IMR-90 (cell line): ENCODE results near the gene ATRNL1. TPM values are rescaled to one million over a fixed set of nuclear protein-coding genes. Genes with fewer than 3 reads are reported as not detected.
"Not testable (repeated sequence)": the region's sequence is repeated elsewhere in the genome, so short reads cannot be mapped to it uniquely, and the experiment has no call there.

ENCODE experiments used
- ATAC-seq: fragments of 200-7000 bp; cut with Tn5 transposase; 2 replicates; pipeline ENCODE4 v1.9.1; 2020; ENCODE audit warnings: low read depth, mild to moderate bottlenecking, moderate library complexity
- BruUV-seq: library from RNA; stranded (reverse); fragments of 400-500 nt; replicated peaks from 2 replicates; lab custom pipeline; 2021; lab: Mats Ljungman, UMichigan
- CTCF ChIA-PET: fragments of 300-600 bp; formaldehyde crosslinking; extraction: SDS; loops from one replicate; lab custom pipeline; 2021; ENCODE audit warnings: antibody characterized with exemption; lab: Yijun Ruan, JAX
- POLR2A ChIA-PET: fragments of 300-600 bp; sonication (Branson Sonifier 250); formaldehyde crosslinking; loops from one replicate; lab custom pipeline; 2022; ENCODE audit warnings: antibody characterized with exemption; ENCODE audit not compliant: unreplicated experiment; lab: Charles Lee
- DNase-seq: peaks from one replicate; pipeline ENCODE4 v3.0.0; 2013
- H2AFZ ChIP-seq: replicated peaks from 2 replicates; pipeline ENCODE3; 2013; ENCODE audit warnings: low read length, mild to moderate bottlenecking; ENCODE audit not compliant: poor library complexity
- H2AK5ac ChIP-seq: 2 replicates; pipeline ENCODE4 v1.6.1; 2013; ENCODE audit warnings: low read depth, low read length, inconsistent platforms
- H2AK9ac ChIP-seq: replicated peaks from 2 replicates; pipeline ENCODE3; 2013; ENCODE audit warnings: mild to moderate bottlenecking, low read depth, low read length, moderate library complexity; ENCODE audit not compliant: poor library complexity
- H2BK120ac ChIP-seq: 2 replicates; pipeline ENCODE4 v1.6.1; 2013; ENCODE audit warnings: low read depth, low read length, inconsistent platforms
- H2BK15ac ChIP-seq: 3 replicates; pipeline ENCODE4 v1.6.1; 2013; ENCODE audit warnings: low read depth, low read length, inconsistent platforms
- H2BK20ac ChIP-seq: 2 replicates; pipeline ENCODE4 v1.6.1; 2013; ENCODE audit warnings: low read depth, mild to moderate bottlenecking, inconsistent platforms, low read length, moderate library complexity
- H2BK5ac ChIP-seq: 2 replicates; pipeline ENCODE4 v1.6.1; 2013; ENCODE audit warnings: mild to moderate bottlenecking, low read depth, low read length, inconsistent platforms; ENCODE audit not compliant: poor library complexity, severe bottlenecking
- H3K14ac ChIP-seq: replicated peaks from 2 replicates; pipeline ENCODE4 v1.6.1; 2013; ENCODE audit warnings: low read depth, low read length, inconsistent platforms
- H3K18ac ChIP-seq: 2 replicates; pipeline ENCODE4 v1.6.1; 2013; ENCODE audit warnings: low read depth, low read length, control low read depth
- H3K23ac ChIP-seq: 2 replicates; pipeline ENCODE4 v1.6.1; 2013; ENCODE audit warnings: low read depth, low read length, inconsistent platforms
- H3K27ac ChIP-seq: 2 replicates; pipeline ENCODE4 v1.5.1; 2013; ENCODE audit warnings: mild to moderate bottlenecking, control low read depth, low read length; ENCODE audit not compliant: insufficient read depth
- H3K27me3 ChIP-seq: 2 replicates; pipeline ENCODE4 v1.6.1; 2013; ENCODE audit warnings: low read length; ENCODE audit not compliant: control insufficient read depth, insufficient read depth
- H3K36me3 ChIP-seq: 2 replicates; pipeline ENCODE4 v1.6.1; 2013; ENCODE audit warnings: low read length, mixed read lengths; ENCODE audit not compliant: control insufficient read depth, insufficient read depth
- H3K4ac ChIP-seq: 2 replicates; pipeline ENCODE4 v1.6.1; 2013; ENCODE audit warnings: low read depth, low read length, inconsistent platforms
- H3K4me1 ChIP-seq: 2 replicates; pipeline ENCODE4 v1.6.1; 2013; ENCODE audit warnings: low read length, mixed read lengths; ENCODE audit not compliant: control insufficient read depth, insufficient read depth
- H3K4me2 ChIP-seq: 2 replicates; pipeline ENCODE4 v1.6.1; 2013; ENCODE audit warnings: low read depth, mild to moderate bottlenecking, control low read depth, low read length, moderate library complexity
- H3K4me3 ChIP-seq: 2 replicates; pipeline ENCODE4 v1.5.1; 2013; ENCODE audit warnings: low read depth, mild to moderate bottlenecking, control low read depth, low read length, moderate library complexity; ENCODE audit not compliant: insufficient read depth
- H3K56ac ChIP-seq: 2 replicates; pipeline ENCODE4 v1.6.1; 2013; ENCODE audit warnings: low read length, inconsistent platforms; ENCODE audit not compliant: insufficient read depth; ENCODE audit errors: extremely low read depth
- H3K79me1 ChIP-seq, 2 experiments: 2 replicates each; pipeline ENCODE4 v1.6.1; 2013; ENCODE audit warnings: low read length in 2 of 2, inconsistent platforms in 1 of 2, low read depth in 1 of 2
- H3K9ac ChIP-seq: 2 replicates; pipeline ENCODE4 v1.6.1; 2013; ENCODE audit warnings: low read depth, low read length, control low read depth
- H3K9me1 ChIP-seq: 2 replicates; pipeline ENCODE4 v1.6.1; 2013; ENCODE audit warnings: low read length, inconsistent platforms; ENCODE audit not compliant: insufficient read depth
- H3K9me3 ChIP-seq: 2 replicates; pipeline ENCODE4 v1.6.1; 2013; ENCODE audit warnings: low read length; ENCODE audit not compliant: control insufficient read depth, insufficient read depth
- H4K20me1 ChIP-seq: 2 replicates; pipeline ENCODE4 v1.6.1; 2013; ENCODE audit warnings: low read length, inconsistent platforms; ENCODE audit not compliant: insufficient read depth
- H4K5ac ChIP-seq: 2 replicates; pipeline ENCODE4 v1.6.1; 2013; ENCODE audit warnings: mild to moderate bottlenecking, low read depth, low read length, control low read depth
- H4K8ac ChIP-seq, 2 experiments: 2 replicates each; pipeline ENCODE4 v1.6.1; 2013; ENCODE audit warnings: low read depth in 2 of 2, low read length in 2 of 2, control low read depth in 1 of 2, inconsistent platforms in 1 of 2
- H4K91ac ChIP-seq: 2 replicates; pipeline ENCODE4 v1.6.1; 2013; ENCODE audit warnings: low read depth, low read length, inconsistent platforms; ENCODE audit not compliant: insufficient read depth
- CHD1 ChIP-seq: IDR thresholded peaks from 2 replicates; pipeline ENCODE4 v1.6.1; 2012; ENCODE audit warnings: low read depth, low read length, improper control_type of control experiment
- CTCF ChIP-seq: conservative IDR thresholded peaks from 2 replicates; pipeline ENCODE4 v1.5.1; 2012; ENCODE audit warnings: mild to moderate bottlenecking, low read depth, low read length, improper control_type of control experiment
- FOS ChIP-seq: fragments of 150-350 bp; IDR thresholded peaks from 2 replicates; pipeline ENCODE4 v1.6.1; 2016; ENCODE audit warnings: low read depth, low read length
- MAZ ChIP-seq: IDR thresholded peaks from 2 replicates; pipeline ENCODE4 v1.6.1; 2012; ENCODE audit warnings: low read depth, mild to moderate bottlenecking, low read length, improper control_type of control experiment, moderate library complexity, borderline replicate concordance
- NFE2L2 ChIP-seq: fragments of 150-350 bp; IDR thresholded peaks from 2 replicates; pipeline ENCODE4 v1.6.1; 2016; ENCODE audit warnings: low read depth, mild to moderate bottlenecking, low read length
- RCOR1 ChIP-seq: IDR thresholded peaks from 2 replicates; pipeline ENCODE4 v1.6.1; 2012; ENCODE audit warnings: mild to moderate bottlenecking, low read length, improper control_type of control experiment; ENCODE audit not compliant: insufficient replicate concordance
- RFX5 ChIP-seq: IDR thresholded peaks from 2 replicates; pipeline ENCODE4 v1.8.0; 2012; ENCODE audit warnings: low read depth, mild to moderate bottlenecking, low read length, moderate library complexity
- WGBS, 2 experiments: methylation state at CpG; one replicate each; pipeline versions ENCODE4 v1.1.5 to v1.1.7; 2013; ENCODE audit warnings: missing lambda C conversion rate in 2 of 2; ENCODE audit not compliant: insufficient read length in 1 of 2; ENCODE audit errors: extremely low coverage in 2 of 2; 5-methylcytosine and 5-hydroxymethylcytosine counted together
- dilution Hi-C: fragments of 300-500 bp; cut with HindIII; formaldehyde crosslinking; loops from one replicate; pipeline ENCODE4 v1.14.3; 2018; ENCODE audit warnings: low sequenced_read_pairs; ENCODE audit not compliant: unreplicated experiment
- in situ Hi-C: fragments of 300-500 bp; cut with MboI; formaldehyde crosslinking; loops from 3 replicates; pipeline ENCODE4 v1.14.3; 2019; ENCODE audit warnings: low sequenced_read_pairs, inconsistent platforms, mixed read lengths
- intact Hi-C: fragments of 100-400 bp; cut with micrococcal nuclease; formaldehyde crosslinking; loops from 2 replicates; pipeline ENCODE4 v1.10.0; 2022
- polyA plus RNA-seq, 3 experiments: library from polyadenylated mRNA; depleted of rRNA; stranded (reverse); fragments of >200 nt; gene quantifications; 2 replicates each; pipeline ENCODE4 v1.2.3, GENCODE V29; 2012; ENCODE audit warnings: low replicate concordance in 1 of 3
- total RNA-seq: library from RNA; depleted of rRNA; stranded (reverse); fragments of >200 nt; gene quantifications from 2 replicates; pipeline ENCODE4 v1.2.3, GENCODE V29; 2012

Gene ATRNL1
- total and polyA plus RNA-seq, 2 of the 4 experiments (the other 2 are of a cell fraction), result 0.18 to 0.19 TPM

GRCh38 chr10:115747811-115748210 lies 654.6 kb downstream of the ATRNL1 start:
- no peaks in the 10 kb centered on the region for H3K79me1 ChIP-seq

GRCh38 chr10:115758488-115758887 lies 665.3 kb downstream of the ATRNL1 start:
- H3K4me1 ChIP-seq, DNase-seq, H3K4me3 ChIP-seq, H3K79me1 ChIP-seq, H3K18ac ChIP-seq, dilution Hi-C loops, H3K23ac ChIP-seq, H2BK15ac ChIP-seq, H3K27ac ChIP-seq, in situ Hi-C loops, POLR2A ChIA-PET, CTCF ChIA-PET, H2BK20ac ChIP-seq, H3K14ac ChIP-seq, H3K4me2 ChIP-seq, H3K56ac ChIP-seq, ATAC-seq, H4K91ac ChIP-seq, H3K9ac ChIP-seq, H4K8ac ChIP-seq, H2AK5ac ChIP-seq, H4K20me1 ChIP-seq, H2AFZ ChIP-seq, H2BK120ac ChIP-seq, H3K27me3 ChIP-seq, H3K9me1 ChIP-seq, H2AK9ac ChIP-seq, H3K36me3 ChIP-seq, H3K9me3 ChIP-seq, H4K5ac ChIP-seq, BruUV-seq, H2BK5ac ChIP-seq, intact Hi-C loops, H3K4ac ChIP-seq: not testable (repeated sequence)
- WGBS, 2 experiments, result no CpG with 5 or more reads among the region's 8 CpGs

More at GRCh38 chr10:115747811-115748210, 654.6 kb downstream of the ATRNL1 start:
- Histone ChIP-seq H2BK5ac (no peak overlapping the region), H2BK120ac (no peak overlapping the region), H3K9me3 (no peaks in the 10 kb centered on the region), H3K56ac (no peak overlapping the region), H3K4me2 (no peak overlapping the region), H3K4me1 (no peaks in the 10 kb centered on the region), H4K8ac (no peak overlapping the region), H3K9me1 (no peaks in the 10 kb centered on the region), H2BK15ac (no peak overlapping the region), H2AFZ (no peak overlapping the region), H2AK5ac (no peak overlapping the region), H3K27me3 (no peaks in the 10 kb centered on the region), H4K20me1 (no peaks in the 10 kb centered on the region), H3K4me3 (no peak overlapping the region), H2BK20ac (no peak overlapping the region), H3K18ac (no peak overlapping the region), H3K27ac (no peak overlapping the region), H3K23ac (no peak overlapping the region), H4K5ac (no peak overlapping the region), H2AK9ac (no peak overlapping the region), H3K36me3 (no peaks in the 10 kb centered on the region), H3K4ac (no peak overlapping the region), H4K91ac (no peak overlapping the region), H3K9ac (no peak overlapping the region), H3K14ac (no peak overlapping the region)
- intact Hi-C loops, result no loop called here
- ChIA-PET POLR2A (no interaction called here), CTCF (no interaction called here)
- TF ChIP-seq RFX5, result no peak
- TF ChIP-seq CTCF, result no peak
- TF ChIP-seq FOS, result no peak
- TF ChIP-seq RCOR1, result no peak
- no peak for TF ChIP-seq CHD1
- no peak for TF ChIP-seq NFE2L2
- no peak for TF ChIP-seq MAZ
- WGBS, 2 experiments, result no CpG with 5 or more reads among the region's 2 CpGs
- DNase-seq (no peak), ATAC-seq (no peak)
- BruUV-seq, result no TSS peak
- in situ Hi-C loops, result no loop called here
- dilution Hi-C loops, result no loop called here
